HepG2 (cell line): Measurements from ENCODE around the gene GABBR2.

Source experiments
- CTCF ChIP-seq: sonication (generic); formaldehyde crosslinking; IDR thresholded peaks from 2 replicates; pipeline ENCODE4 v1.5.0; 2020; ENCODE audit warnings: mild to moderate bottlenecking, missing genetic modification reagents, moderate library complexity
- FOSL1 ChIP-seq: sonication (generic); formaldehyde crosslinking; IDR thresholded peaks from 2 replicates; pipeline ENCODE4 v1.9.0; 2021; ENCODE audit warnings: missing genetic modification reagents, borderline replicate concordance
- FOXM1 ChIP-seq: sonication (generic); formaldehyde crosslinking; IDR thresholded peaks from 2 replicates; pipeline ENCODE4 v1.5.0; 2020; ENCODE audit warnings: missing genetic modification reagents
- GABPA ChIP-seq, 2 experiments: IDR thresholded peaks; 2 replicates each; pipeline ENCODE4 v1.6.1; 2011 to 2016; ENCODE audit warnings: low read depth in 2 of 2, low read length in 1 of 2, missing biosample characterization in 1 of 2, missing genetic modification characterization in 1 of 2
- KDM5A ChIP-seq: fragments of 200-600 bp; sonication (generic); IDR thresholded peaks from 2 replicates; pipeline ENCODE4 v1.7.0; 2018; ENCODE audit warnings: antibody characterized with exemption, mild to moderate bottlenecking, low read length, borderline replicate concordance
- MAZ ChIP-seq, 2 experiments: sonication (generic) in 1 of 2; formaldehyde crosslinking in 1 of 2; IDR thresholded peaks; 2 replicates each; pipeline versions ENCODE4 v1.5.0 to v1.6.1; 2012 to 2020; ENCODE audit warnings: low read depth in 2 of 2, mild to moderate bottlenecking in 2 of 2, borderline replicate concordance in 1 of 2, improper control_type of control experiment in 1 of 2, low read length in 1 of 2, missing genetic modification reagents in 1 of 2, moderate library complexity in 1 of 2
- MIER3 ChIP-seq: IDR thresholded peaks from 2 replicates; pipeline ENCODE4 v1.6.1; 2016; ENCODE audit warnings: missing compliant biosample characterization, borderline replicate concordance
- NFATC3 ChIP-seq: sonication (generic); formaldehyde crosslinking; IDR thresholded peaks from 2 replicates; pipeline ENCODE4 v1.5.1; 2020; ENCODE audit warnings: mild to moderate bottlenecking, missing genetic modification reagents
- PATZ1 ChIP-seq: sonication (generic); formaldehyde crosslinking; IDR thresholded peaks from 2 replicates; pipeline ENCODE4 v1.4.0; 2020; ENCODE audit warnings: missing genetic modification reagents
- SP1 ChIP-seq, 2 experiments: fragments of 450-650 bp in 1 of 2; sonication (generic) in 1 of 2; formaldehyde crosslinking in 1 of 2; IDR thresholded peaks; 2 replicates each; pipeline versions ENCODE4 v1.4.0 to v1.6.1; 2016 to 2020; ENCODE audit warnings: missing genetic modification reagents in 1 of 2

- TF ChIP-seq MAZ (IDR thresholded peaks at IDR 0.05; ENCODE audit: borderline replicate concordance, low read depth, low read length) (no peak), MAZ (CRISPR knock-in tag; IDR thresholded peaks at IDR 0.05; ENCODE audit: low read depth) (no peak), NFATC3 (no peak), SP1 (IDR thresholded peaks at IDR 0.05) (no peak), SP1 (CRISPR knock-in tag; IDR thresholded peaks at IDR 0.05) (no peak), GABPA (IDR thresholded peaks at IDR 0.05; ENCODE audit: low read depth, low read length) (no peak), GABPA (CRISPR knock-in tag; IDR thresholded peaks at IDR 0.05; ENCODE audit: low read depth) (no peak), CTCF (CRISPR knock-in tag) (no peak), FOSL1 (CRISPR knock-in tag) (no peak), PATZ1 (CRISPR knock-in tag) (no peak), FOXM1 (CRISPR knock-in tag) (no peak), KDM5A (no peak), MIER3 (CRISPR knock-in tag) (no peak)
These were observed 38.7 kb upstream of the GABBR2 start for GRCh38 chr9:98747476-98747875.
